Subcutaneous abdominal adipose tissue (tissue), 5 donors: ENCODE data around the gene F5.
A peak's percentile ranks its signal among the peaks of the same experiment; 100 is the strongest.

Source experiments
- H3K27ac ChIP-seq: one replicate; pipeline ENCODE4 v1.7.0; 2013; ENCODE audit warnings: low read depth, mild to moderate bottlenecking, inconsistent platforms, low read length, moderate library complexity
- H3K27me3 ChIP-seq, 5 donors: one replicate each; pipeline ENCODE4 v1.7.0; 2013; ENCODE audit warnings: low read length in 5 of 5, inconsistent platforms in 1 of 5; ENCODE audit not compliant: control insufficient read depth in 5 of 5, insufficient read depth in 4 of 5
- H3K36me3 ChIP-seq, 5 donors: one replicate each; pipeline ENCODE4 v1.7.0; 2013; ENCODE audit warnings: low read length in 5 of 5; ENCODE audit not compliant: control insufficient read depth in 5 of 5, insufficient read depth in 5 of 5
- H3K4me1 ChIP-seq, 5 donors: one replicate each; pipeline ENCODE4 v1.7.0; 2013; ENCODE audit warnings: low read length in 5 of 5, mild to moderate bottlenecking in 3 of 5, moderate library complexity in 1 of 5; ENCODE audit not compliant: control insufficient read depth in 5 of 5, insufficient read depth in 5 of 5
- H3K4me3 ChIP-seq, 5 donors: one replicate each; pipeline ENCODE4 v1.7.0; 2013; ENCODE audit warnings: low read length in 5 of 5, low read depth in 1 of 5
- H3K9ac ChIP-seq, 5 donors: one replicate each; pipeline ENCODE4 v1.7.0; 2013; ENCODE audit warnings: low read length in 5 of 5, mild to moderate bottlenecking in 4 of 5, moderate library complexity in 3 of 5
- H3K9me3 ChIP-seq, 5 donors: one replicate each; pipeline ENCODE4 v1.7.0; 2013; ENCODE audit warnings: low read length in 5 of 5; ENCODE audit not compliant: control insufficient read depth in 5 of 5
- donor health status: healthy.
- donor health status: healthy.
- donor health status: healthy.
- donor health status: healthy.
- donor health status: healthy.

F5 gene

DNA sequence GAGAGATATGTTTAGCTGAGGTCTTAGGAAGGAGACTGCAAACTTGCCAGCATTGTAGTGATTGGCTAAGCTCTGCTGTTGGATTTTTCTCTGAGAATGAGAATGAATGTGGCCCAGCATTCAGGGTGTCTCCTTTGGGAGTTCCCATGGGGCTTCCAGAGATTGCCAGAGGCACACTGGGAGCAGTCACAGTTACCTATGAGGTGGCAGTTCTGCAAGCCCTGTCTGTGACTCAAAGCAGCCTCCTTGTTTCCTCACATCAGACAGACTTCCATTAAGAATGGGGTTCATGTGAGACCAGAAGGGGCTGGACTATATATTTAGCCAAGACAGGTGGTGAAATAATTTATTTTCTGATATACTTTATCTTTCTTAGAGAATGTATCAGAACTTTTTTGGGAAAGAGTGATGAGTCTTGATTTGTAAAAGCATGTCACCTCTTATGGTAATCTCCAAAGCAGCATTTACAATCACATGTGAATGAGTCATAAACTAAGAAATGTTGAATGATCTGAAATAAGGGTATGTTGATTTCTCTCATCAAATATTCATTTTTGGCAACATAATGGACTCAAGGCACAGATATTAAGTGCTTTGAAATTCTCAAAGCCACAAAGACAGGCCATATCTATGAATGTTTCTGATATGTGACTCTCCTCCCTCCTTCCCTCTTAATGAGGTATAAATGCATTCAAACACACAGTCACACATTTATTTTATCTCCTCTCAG, 91.1 kb downstream of the F5 start:
- no peaks in the 10 kb centered on the region for H3K4me1 ChIP-seq
- H3K36me3 ChIP-seq = no peaks in the 10 kb centered on the region
- no peak overlapping the region for H3K27ac ChIP-seq
- H3K9me3 ChIP-seq = no peaks in the 10 kb centered on the region
- H3K4me3 ChIP-seq = no peak overlapping the region
- H3K27me3 ChIP-seq = no peaks in the 10 kb centered on the region
- no peak overlapping the region for H3K9ac ChIP-seq

DNA sequence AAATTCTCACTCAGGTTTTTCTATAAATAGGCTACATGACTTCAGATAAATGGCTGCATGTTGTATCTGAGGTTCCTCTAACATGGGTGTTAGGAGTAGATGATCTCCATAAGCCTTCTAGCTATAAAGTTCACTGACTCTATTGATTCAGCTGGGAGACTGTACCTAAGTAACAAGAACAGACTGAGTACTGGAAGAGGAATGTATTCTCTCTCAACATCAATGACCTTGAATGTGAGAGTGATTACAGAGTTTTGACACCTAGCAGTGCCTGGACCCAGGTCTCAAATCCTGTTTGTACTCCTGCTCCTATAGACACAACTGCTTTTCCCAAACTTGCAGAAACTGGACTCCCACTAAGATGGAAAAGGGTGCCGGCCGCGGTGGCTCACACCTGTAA, 91.9 kb downstream of the F5 start:
- no peak overlapping the region for H3K4me3 ChIP-seq
- no peaks in the 10 kb centered on the region for H3K9me3 ChIP-seq
- no peaks in the 10 kb centered on the region for H3K4me1 ChIP-seq
- H3K27ac ChIP-seq = no peak overlapping the region
- H3K9ac ChIP-seq = no peak overlapping the region
- no peaks in the 10 kb centered on the region for H3K36me3 ChIP-seq
- no peaks in the 10 kb centered on the region for H3K27me3 ChIP-seq

DNA sequence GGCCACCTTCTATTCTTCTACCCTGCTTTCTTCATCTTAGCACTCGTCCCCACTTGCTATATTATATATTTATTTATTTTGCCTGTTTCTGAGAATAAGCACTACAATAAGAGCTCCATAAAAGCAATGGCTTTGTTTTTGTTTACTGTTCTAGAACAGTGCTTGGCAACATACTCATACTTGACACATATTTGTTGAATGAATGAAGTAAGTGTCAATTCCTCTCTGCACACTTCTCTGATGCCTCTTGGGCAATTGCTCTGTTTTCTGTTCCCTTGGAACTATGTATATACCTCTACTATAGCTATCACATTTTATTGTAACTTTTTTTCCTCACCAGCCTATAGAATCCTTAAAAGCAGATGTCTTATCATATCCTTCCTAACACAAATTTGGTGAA, 93.0 kb downstream of the F5 start:
- H3K4me1 ChIP-seq = no peaks in the 10 kb centered on the region
- H3K27ac ChIP-seq = no peak overlapping the region
- no peaks in the 10 kb centered on the region for H3K36me3 ChIP-seq
- no peak overlapping the region for H3K4me3 ChIP-seq
- no peak overlapping the region for H3K9ac ChIP-seq
- H3K9me3 ChIP-seq = no peaks in the 10 kb centered on the region
- no peaks in the 10 kb centered on the region for H3K27me3 ChIP-seq

- no peak overlapping the region for H3K9ac ChIP-seq
- H3K9me3 ChIP-seq = no peaks in the 10 kb centered on the region
- no peak overlapping the region for H3K27ac ChIP-seq
- H3K27me3 ChIP-seq = no peaks in the 10 kb centered on the region
- H3K36me3 ChIP-seq = no peaks in the 10 kb centered on the region
- peaks cover 0 to 6% (median 1%) of the 10 kb centered on the region in 5 donors for H3K4me1 ChIP-seq
- H3K4me3 ChIP-seq = no peak overlapping the region
Measured at GRCh38 chr1:169491845-169492281, 94.4 kb downstream of the F5 start.

DNA sequence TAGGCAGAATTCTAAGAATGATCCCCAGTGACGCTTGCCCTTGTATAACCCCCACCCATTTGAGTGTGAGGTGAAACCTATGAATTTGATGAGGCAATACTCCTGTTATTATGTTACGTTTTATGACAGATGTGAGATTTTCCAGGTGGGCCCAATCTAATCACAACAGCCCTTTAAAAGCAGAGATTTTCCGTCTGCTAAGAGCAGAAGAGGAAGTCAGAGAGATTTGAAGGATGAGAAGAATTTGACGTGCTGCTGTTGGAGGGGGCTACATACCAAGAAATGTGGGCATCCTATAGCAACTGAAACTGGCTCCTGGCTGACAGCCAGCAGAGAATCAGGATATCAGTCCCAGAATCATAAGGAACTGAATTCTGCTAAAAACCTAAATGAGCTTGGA, 98.1 kb downstream of the F5 start:
- no peaks in the 10 kb centered on the region for H3K36me3 ChIP-seq
- H3K4me3 ChIP-seq = no peak overlapping the region
- no peaks in the 10 kb centered on the region for H3K9me3 ChIP-seq
- peaks cover 4 to 32% (median 25%) of the 10 kb centered on the region in 5 donors for H3K4me1 ChIP-seq
- H3K27ac ChIP-seq = no peak overlapping the region
- no peaks in the 10 kb centered on the region for H3K27me3 ChIP-seq
- H3K9ac ChIP-seq = no peak overlapping the region

DNA sequence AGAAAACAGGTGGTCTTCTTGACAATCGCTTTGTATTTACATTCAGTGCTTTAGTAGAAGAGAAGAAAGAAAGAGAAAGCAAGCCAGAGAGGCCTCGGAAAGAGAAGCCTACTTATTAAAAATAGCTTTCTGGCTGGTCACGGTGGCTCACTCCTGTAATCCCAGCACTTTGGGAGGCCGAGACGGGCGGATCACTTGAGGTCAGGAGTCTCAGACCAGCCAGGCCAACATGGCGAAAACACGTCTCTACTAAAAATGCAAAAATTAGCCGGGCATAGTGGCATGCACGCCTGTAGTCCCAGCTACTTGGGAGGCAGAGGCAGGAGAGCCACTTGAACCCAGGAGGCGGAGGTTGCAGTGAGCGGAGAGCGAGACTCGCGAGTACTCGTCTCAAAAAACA, 98.7 kb downstream of the F5 start:
- Histone ChIP-seq H3K4me1 (peaks cover 4 to 33% (median 25%) of the 10 kb centered on the region in 5 donors), H3K27ac (no peak overlapping the region), H3K9ac (peak overlapping the region in 1 of 5 donors; percentile 8), H3K27me3 (no peaks in the 10 kb centered on the region), H3K36me3 (no peaks in the 10 kb centered on the region), H3K9me3 (no peaks in the 10 kb centered on the region), H3K4me3 (no peak overlapping the region)

DNA sequence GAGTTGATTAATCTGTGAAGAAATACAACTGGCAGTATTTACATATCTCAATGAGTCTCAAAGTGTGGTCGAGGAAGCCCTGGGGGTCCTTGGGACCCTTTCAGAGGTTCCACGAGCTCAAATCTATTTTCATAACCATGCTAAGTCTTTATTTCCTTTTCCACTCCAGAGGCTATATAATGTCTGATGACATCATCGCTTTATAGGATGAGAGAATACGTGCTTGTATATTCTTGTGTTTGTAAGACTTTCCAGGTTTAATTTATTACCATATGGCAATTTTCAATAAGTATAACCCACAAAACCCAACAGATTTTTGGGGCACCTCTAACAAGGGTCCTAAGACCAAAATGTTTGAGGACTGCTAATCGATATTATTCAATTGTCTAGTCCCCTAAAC, 99.1 kb downstream of the F5 start:
- peak overlapping the region; percentile 100 for H3K27ac ChIP-seq
- no peaks in the 10 kb centered on the region for H3K9me3 ChIP-seq
- no peaks in the 10 kb centered on the region for H3K27me3 ChIP-seq
- H3K4me1 ChIP-seq = peaks cover 4 to 33% (median 26%) of the 10 kb centered on the region in 5 donors
- H3K36me3 ChIP-seq = no peaks in the 10 kb centered on the region
- peak overlapping the region in 1 of 5 donors; percentile 8 for H3K9ac ChIP-seq
- peak overlapping the region in 2 of 5 donors; percentile 75 to 87 for H3K4me3 ChIP-seq

GRCh38 chr1:169486281-169487051, 99.8 kb downstream of the F5 start:
- Histone ChIP-seq H3K9ac (peak overlapping the region; percentile 71 to 96 (median 88)), H3K4me3 (peak overlapping the region; percentile 74 to 87 (median 78)), H3K27ac (peak overlapping the region; percentile 100), H3K9me3 (no peaks in the 10 kb centered on the region), H3K36me3 (no peaks in the 10 kb centered on the region), H3K4me1 (peaks cover 4 to 33% (median 29%) of the 10 kb centered on the region in 5 donors), H3K27me3 (no peaks in the 10 kb centered on the region)

- peak within 1 kb of the TSS; percentile 74 to 93 (median 79) for H3K4me3 ChIP-seq
- no peaks in the 10 kb centered on the region for H3K36me3 ChIP-seq
- H3K4me1 ChIP-seq = peaks cover 4 to 37% (median 33%) of the 10 kb centered on the region in 5 donors
- peak within 1 kb of the TSS; percentile 88 to 96 (median 90) for H3K9ac ChIP-seq
- no peaks in the 10 kb centered on the region for H3K9me3 ChIP-seq
- H3K27me3 ChIP-seq = no peaks in the 10 kb centered on the region
- H3K27ac ChIP-seq = peak within 1 kb of the TSS; percentile 100
Measured at GRCh38 chr1:169485431-169486280, 100.6 kb downstream of the F5 start, which contains the start of gene SLC19A2. SLC19A2 (minus strand) TSS chr1:169485944; CDS start chr1:169485766, 178 bp downstream.
